GM19193 (cell line): ENCODE measurements around the gene C1QTNF6.

ENCODE experiments used
- POLR2A ChIP-seq: IDR thresholded peaks from 4 replicates; pipeline ENCODE4 v1.6.1; 2011; ENCODE audit not compliant: insufficient read depth, insufficient read length; ENCODE audit errors: extremely low read depth

C1QTNF6 gene

DNA sequence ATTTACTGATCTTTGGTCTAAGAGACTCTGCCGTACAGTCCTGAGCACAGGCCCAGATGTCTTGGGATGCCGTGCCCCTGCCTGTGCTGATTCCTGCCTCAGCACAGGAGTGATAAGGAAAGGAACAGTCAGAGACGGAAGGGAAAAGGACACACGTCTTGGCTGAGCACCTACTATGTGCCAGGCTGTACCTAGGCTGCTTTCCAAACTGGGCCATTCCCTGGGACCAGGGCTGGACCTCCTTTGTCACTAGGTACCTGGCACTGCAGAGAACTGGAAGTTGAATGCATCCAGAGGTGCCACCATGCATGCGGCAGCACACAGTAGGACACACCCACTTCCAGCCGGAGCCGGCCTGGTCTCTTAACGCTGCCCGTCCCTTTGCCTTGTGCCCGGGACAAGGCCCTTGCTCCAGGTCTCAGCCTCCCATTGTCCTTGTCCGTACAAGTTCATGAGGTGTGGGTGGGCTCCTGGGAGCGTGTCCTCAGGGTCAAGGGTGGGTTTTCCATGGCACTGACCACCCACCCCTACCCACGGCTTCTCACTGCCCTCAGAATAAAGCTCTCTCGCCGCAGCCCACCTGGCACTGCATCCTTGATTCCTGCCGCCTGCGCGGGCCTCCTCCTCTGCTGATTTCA lies 25.3 kb upstream of the C1QTNF6 start:
- no peak for TF ChIP-seq POLR2A

- TF ChIP-seq POLR2A, result no peak
Measured at GRCh38 chr22:37212174-37212906, 24.3 kb upstream of the C1QTNF6 start, which contains the start of gene SSTR3. Gene SSTR3, minus strand, starts transcription at chr22:37212477. Its CDS starts 4,674 bp downstream, at chr22:37207803.

GRCh38 chr22:37211866-37212173 lies 23.8 kb upstream of the C1QTNF6 start:
- no peak for TF ChIP-seq POLR2A

GRCh38 chr22:37211075-37211865 lies 23.2 kb upstream of the C1QTNF6 start:
- TF ChIP-seq POLR2A, result no peak

DNA sequence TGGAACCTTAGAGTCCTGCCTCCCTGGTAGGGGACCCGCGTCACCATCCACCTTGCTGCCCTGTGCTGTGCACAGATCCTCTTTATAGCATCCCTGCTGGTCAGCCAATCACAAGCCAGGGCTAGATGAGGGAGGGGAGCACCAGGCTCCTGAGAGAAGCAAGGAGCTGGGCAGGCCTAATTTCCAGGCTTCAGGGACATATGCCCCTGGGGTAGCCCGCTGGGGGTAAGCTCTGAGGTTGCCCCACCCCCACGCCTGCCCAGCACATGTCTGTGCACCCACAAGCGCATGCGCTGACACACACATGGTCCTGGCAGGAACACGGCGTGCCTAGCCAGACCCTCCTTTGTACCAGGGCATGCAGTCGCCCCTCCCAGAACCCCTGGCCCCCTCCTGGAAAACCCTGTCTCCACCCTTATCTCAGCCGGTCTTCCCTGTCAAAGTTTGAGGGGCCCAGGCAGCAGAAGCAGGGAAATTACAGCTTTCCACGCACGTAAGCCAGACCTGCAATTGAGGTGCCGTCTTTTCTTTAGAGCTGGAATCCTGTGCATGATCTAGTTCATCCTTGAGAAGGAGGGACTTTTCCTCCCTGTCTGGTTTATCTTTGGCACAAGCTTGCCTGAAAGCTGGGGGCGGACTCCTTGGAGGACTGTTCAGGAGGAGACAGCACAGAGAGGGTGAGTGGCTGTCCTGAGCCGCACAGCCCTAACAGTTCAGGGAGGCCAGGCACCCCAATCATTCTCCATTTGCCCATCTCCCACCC lies 22.2 kb upstream of the C1QTNF6 start:
- no peak for TF ChIP-seq POLR2A

DNA sequence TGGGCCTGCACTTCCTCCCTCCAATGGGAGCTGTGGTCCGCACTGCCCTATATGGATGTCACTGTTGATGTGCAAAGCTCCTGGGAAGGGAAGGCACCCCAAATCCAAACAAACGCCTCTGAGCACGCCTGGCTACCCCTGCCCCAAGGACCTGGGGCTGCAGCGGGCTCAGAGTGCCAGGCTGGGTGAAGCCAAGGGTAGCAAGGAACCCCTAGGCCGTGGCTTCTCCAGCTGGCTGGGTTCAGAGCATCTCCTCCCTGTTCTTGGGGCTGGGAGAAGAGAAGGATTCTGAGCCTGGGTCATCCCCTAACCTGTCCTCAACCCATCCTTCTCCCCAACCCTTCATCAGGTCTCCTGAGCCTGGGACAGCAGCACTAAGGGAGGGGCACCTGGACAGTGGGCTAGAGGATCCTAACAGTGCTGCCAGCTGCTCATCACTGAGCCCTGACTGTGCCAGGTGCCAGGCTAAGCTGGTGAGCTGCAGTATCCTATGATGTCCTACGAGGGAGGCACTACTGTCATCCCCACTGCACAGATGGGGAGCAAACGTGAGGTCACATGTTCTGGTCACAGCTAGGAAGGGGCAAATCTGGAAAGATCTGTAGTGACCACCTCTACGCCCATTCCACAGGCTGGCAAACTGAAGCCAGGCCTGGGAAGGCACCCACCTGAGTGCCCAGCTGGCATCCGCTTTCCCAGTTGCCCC lies 21.2 kb upstream of the C1QTNF6 start:
- TF ChIP-seq POLR2A, result no peak

GRCh38 chr22:37208401-37209139 lies 20.5 kb upstream of the C1QTNF6 start:
- TF ChIP-seq POLR2A, result no peak

GRCh38 chr22:37207981-37208380 lies 19.9 kb upstream of the C1QTNF6 start:
- TF ChIP-seq POLR2A, result no peak

GRCh38 chr22:37206841-37207821 lies 19.1 kb upstream of the C1QTNF6 start:
- TF ChIP-seq POLR2A, result no peak

DNA sequence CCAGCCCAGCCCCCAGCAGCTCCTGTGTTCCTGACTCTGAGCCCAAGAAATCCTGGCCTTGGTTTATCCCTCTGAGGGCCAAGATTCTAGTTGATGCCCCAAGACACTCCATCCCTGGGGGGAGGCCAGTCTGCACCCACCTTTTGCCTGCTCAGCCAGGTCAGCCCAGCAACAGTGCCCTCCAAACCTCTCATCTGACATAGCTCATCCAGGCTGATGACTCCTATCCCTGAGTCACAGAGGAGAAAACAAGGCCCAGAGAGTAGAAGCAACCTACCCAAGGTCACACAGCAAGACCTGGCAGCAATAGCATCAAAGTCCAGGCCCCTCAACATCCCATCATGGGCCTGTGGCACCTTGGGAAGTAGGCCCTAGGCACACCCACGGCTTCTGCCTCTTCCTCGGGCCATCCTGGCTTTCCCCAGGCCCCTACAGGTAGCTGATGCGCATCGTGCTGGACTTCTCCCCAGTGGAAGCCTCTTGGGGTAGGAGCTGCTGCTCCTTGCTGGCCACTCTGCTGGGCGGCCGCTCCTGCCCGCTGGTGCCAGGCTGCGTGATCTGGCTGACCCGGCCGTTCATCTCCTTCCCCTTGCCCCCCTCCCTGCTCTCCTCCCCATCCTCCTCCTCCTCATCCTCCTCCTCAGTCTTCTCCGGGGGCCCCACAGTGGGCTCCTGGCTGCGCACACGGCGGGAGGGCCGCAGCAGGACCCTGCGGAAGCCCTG lies 18.2 kb upstream of the C1QTNF6 start:
- no peak for TF ChIP-seq POLR2A

- no peak for TF ChIP-seq POLR2A
Measured at GRCh38 chr22:37205046-37205445, 17.0 kb upstream of the C1QTNF6 start.

DNA sequence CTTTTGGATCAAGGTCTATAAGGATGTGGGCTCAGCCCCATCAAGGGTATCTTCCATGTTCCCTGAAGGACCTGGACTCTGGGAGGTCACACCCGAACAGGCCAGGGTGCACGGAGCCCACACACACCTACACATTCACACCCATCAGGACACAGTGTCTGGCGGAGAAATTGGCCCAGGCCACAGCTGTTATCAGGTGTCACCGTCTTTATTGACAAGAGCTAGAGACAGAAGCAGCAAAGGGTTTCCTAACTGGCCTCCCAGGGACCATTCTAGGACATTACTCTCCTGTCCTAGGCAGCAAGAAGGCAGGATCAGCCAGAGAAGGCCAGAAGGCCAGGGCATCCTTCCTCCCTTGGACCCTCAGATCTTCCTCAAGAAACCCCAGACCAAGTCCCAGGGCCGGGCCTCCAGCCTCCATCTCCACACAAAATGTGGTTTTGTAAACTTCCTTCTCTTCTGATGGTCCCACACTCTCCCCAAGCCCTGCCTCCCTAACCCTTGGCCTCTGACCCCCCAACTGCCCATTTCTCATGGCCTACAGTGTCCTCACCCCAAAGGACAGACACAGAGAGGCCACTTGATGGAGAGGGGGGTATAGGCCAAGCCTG lies 16.1 kb upstream of the C1QTNF6 start:
- no peak for TF ChIP-seq POLR2A
